Fibroblast of lung (primary cell): ENCODE results near the gene TIPIN.

Source experiments
- CTCF ChIP-seq, 2 donors: IDR thresholded peaks in 1 of 2; conservative IDR thresholded peaks in 1 of 2; 1 replicate in 1 of 2; 2 replicates in 1 of 2; pipeline ENCODE4 v1.5.1; 2011 to 2012; ENCODE audit warnings: low read length in 2 of 2, control low read depth in 1 of 2, inconsistent platforms in 1 of 2, low read depth in 1 of 2, mild to moderate bottlenecking in 1 of 2
- EZH2 ChIP-seq: IDR thresholded peaks from 2 replicates; pipeline ENCODE4 v1.5.1; 2012; ENCODE audit warnings: low read length, control low read depth, mild to moderate bottlenecking; ENCODE audit errors: missing control alignments

DNA sequence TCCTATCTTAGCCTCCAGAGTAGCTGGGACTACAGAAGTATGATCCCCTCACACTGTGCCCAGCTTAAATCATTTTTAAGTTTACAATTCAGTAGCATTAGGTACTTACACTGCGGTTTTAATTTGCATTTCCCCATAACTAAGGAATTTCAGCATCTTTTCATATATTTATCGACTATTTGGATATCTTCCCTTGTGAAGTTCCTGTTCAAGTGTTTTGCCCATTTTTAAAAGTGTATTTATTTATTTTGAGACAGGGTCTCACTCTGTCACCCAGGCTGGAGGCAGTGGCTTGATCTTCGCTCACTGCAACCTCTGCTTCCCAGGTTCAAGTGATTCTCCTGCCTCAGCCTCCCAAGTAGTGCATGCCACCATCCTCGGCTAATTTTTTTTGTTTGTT is 17.7 kb upstream of the TIPIN start:
- TF ChIP-seq CTCF (conservative IDR thresholded peaks at IDR 0.05 in 1 of 2, IDR thresholded peaks at IDR 0.05 in 1 of 2; ENCODE audit: low read depth in 1 of 2, low read length in 2 of 2): no peak
- TF ChIP-seq EZH2: no peak
